HG03039 (cell line): ENCODE measurements around the gene SCAMP3.
"Not testable (repeated sequence)": the region's sequence is repeated elsewhere in the genome, so short reads cannot be mapped to it uniquely, and the experiment has no call there.

Experiments
- ATAC-seq: cut with Tn5 transposase; IDR thresholded peaks from one replicate; pipeline ENCODE4 v1.9.1; 2021; ENCODE audit warnings: mild to moderate bottlenecking, moderate library complexity; ENCODE audit not compliant: unreplicated experiment

The SCAMP3 gene

GRCh38 chr1:155232001-155232978, 29.9 kb downstream of the SCAMP3 start:
- ATAC-seq, result not testable (repeated sequence)

- not testable (repeated sequence) for ATAC-seq
Observed at GRCh38 chr1:155231302-155231701, 30.9 kb downstream of the SCAMP3 start.

GRCh38 chr1:155228096-155228427, 34.1 kb downstream of the SCAMP3 start:
- ATAC-seq, result no peak

- peak; percentile 90 for ATAC-seq
Observed at GRCh38 chr1:155227261-155228095, 34.7 kb downstream of the SCAMP3 start.

GRCh38 chr1:155226910-155227260, 35.3 kb downstream of the SCAMP3 start:
- ATAC-seq, result no peak

GRCh38 chr1:155226188-155226909, 35.8 kb downstream of the SCAMP3 start:
- no peak for ATAC-seq

- not testable (repeated sequence) for ATAC-seq
Observed at GRCh38 chr1:155225404-155225759, 36.8 kb downstream of the SCAMP3 start.

- ATAC-seq, result no peak
Observed at GRCh38 chr1:155223047-155223446, 39.1 kb downstream of the SCAMP3 start.

GRCh38 chr1:155220211-155220965, 41.8 kb downstream of the SCAMP3 start:
- ATAC-seq, result not testable (repeated sequence)

GRCh38 chr1:155219592-155220031, 42.5 kb downstream of the SCAMP3 start:
- ATAC-seq, result no peak

- ATAC-seq, result no peak
Observed at GRCh38 chr1:155218854-155219591, 43.1 kb downstream of the SCAMP3 start.

- ATAC-seq, result not testable (repeated sequence)
Observed at GRCh38 chr1:155214702-155215101, 47.5 kb downstream of the SCAMP3 start.

GRCh38 chr1:155212051-155212440, 50.1 kb downstream of the SCAMP3 start:
- ATAC-seq, result not testable (repeated sequence)

- not testable (repeated sequence) for ATAC-seq
Observed at GRCh38 chr1:155211381-155212050, 50.6 kb downstream of the SCAMP3 start.

- no peak for ATAC-seq
Observed at GRCh38 chr1:155210314-155211104, 51.7 kb downstream of the SCAMP3 start.

GRCh38 chr1:155209312-155209721, 52.8 kb downstream of the SCAMP3 start:
- no peak for ATAC-seq

GRCh38 chr1:155208541-155209311, 53.4 kb downstream of the SCAMP3 start, which contains the start of gene MTX1:
MTX1 (plus strand) TSS chr1:155208695; CDS start chr1:155208805, 110 bp downstream.
- peak; percentile 52 for ATAC-seq
